ENCODE results near the gene KCNK17. TPM values are rescaled to one million over a fixed set of nuclear protein-coding genes. Genes with fewer than 3 reads are reported as not detected.

Gene KCNK17
- total RNA-seq, 1 donor from 2014 or later = not detected

DNA sequence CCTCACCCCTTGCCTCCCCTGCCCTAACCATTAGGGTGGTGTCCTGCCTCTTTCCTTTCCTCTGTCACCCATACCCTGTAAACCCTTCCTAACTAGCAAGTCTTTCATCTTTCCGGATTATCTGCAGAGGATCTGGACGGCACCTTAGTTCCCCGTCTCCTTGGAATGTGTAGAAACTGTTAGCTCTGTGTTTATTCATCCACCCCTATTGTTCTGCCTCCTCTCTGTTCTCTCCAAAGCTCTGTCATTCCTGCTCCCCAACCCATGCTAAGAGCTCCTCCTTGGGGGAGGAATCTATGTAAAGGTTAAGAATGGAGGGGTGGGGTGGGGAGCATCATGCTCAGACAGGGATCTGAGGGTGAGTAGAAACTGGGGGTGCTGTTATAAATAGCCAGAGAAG, 45.5 kb downstream of the KCNK17 start:
- DNase-seq (ENCODE audit: low read depth in 2 of 2) = no peak

DNA sequence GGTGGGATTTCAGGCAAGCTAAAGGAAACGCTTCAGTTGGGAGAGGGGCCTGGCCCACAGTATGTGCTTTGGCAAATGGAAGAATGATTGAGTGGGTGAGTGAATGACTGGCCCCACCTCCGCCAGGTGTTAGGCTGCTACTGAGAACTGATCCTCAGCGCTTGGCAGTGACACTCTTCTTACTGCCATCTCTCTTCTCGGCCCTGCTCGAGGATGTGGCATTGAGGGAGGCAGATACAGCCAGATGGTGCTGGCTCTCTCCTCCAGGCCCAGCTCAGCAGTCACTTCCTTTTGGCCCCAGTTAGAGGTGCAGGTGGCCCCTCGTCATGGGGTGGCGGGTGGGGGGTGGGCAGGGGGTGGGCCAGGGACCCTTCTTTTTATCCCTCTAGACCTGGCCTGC, 46.0 kb downstream of the KCNK17 start:
- no peak for DNase-seq (ENCODE audit: low read depth in 2 of 2)

DNA sequence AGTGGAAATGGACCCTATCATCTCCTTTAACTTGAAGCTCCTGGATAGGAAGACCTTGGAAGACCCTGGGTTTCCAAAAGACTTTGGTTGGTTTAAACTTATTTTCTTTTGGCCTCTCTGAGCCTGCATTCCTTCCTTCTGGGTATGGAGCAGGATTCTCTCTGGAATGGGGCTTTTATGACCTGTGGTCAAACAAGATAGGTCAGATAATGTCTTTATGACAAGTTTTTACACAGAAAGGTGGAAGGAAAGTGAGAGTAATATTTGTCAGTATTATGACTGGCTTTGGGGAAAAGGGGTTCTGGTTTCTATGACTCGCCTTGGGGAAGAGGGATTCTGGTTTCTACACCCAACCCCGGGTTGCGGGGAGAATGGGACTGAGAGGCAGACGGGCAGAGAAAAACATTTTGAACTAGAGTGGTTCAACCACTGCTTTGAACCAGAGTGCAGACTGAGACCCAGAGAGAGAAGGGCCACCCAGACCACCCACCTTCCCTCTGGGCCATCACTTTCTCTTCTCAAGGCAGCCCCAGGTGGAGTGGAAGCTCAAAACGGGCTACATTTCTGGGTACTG, 47.4 kb downstream of the KCNK17 start:
- no peak for DNase-seq (ENCODE audit: low read depth in 2 of 2)

DNA sequence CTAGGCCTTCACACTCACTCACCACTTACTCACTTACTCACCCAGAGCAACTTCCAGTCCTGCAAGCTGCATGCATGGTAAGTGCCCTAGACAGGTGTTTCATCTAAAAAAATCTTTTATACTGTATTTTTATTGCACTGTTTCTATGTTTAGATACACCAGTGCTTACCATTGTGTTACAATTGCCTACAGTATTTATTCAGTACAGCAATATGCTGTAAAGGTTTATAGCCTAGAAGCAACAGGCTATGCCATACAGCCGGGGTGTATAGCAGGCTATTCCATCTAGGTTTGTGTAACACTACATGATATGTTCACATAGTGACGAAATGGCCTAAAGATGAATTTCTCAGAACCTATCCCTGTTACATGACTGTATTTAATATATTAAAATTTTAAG, 47.8 kb downstream of the KCNK17 start:
- DNase-seq (ENCODE audit: low read depth in 2 of 2) = no peak

DNA sequence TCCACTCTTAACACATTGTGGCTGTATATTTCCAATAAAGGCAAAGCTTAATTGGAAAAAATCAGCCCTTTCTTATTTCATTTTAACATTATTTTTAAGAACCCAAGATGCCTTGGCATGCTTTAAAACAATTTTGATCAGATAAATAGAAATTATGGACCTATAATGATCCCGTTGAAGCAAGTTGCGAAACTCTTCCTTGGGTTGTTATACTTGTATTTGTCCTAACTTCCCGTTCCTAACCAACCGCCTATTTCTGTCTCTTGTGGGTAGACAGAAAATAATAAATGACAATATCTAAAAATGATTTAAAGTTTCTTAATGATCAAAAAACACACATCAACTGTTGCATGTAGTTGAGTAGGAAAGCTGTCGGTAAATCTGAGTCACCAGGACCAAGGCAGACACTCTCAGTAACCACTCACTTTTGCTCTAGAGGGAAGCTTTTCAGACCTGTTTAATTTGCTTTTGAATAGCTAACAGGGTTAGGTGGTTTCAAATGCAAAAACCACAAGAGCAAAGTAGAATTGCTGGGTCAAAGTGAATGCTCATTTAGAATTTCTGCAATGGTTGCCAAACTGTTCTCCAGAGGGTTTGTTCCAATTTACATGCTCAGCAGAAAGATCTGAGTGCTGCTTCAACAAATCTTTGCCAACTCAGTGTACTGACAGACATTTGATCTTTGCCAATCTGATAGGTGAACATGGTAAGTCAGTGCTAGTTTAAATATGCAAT, 50.7 kb downstream of the KCNK17 start:
- no peak for DNase-seq (ENCODE audit: low read depth in 2 of 2)

DNA sequence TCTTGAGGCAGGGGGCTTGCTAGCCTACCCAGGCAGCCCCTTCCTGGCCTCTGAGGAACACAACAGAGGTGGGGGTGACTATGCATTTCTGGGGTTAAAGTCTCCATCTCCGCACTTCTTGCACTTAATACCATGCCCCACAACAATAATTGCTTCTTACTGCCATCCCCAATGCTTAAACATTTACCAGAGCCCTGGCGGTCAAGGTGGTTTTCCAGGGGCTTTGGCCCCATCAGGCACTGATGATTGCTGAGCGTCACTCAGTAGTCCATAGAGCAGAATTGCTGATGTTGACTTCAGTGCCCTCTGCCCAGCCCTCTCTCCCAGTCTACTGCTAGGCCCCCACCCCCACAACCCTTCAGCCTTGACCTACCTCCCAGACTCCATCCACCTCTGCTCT, 52.5 kb downstream of the KCNK17 start:
- no peak for DNase-seq (ENCODE audit: low read depth in 2 of 2)

DNA sequence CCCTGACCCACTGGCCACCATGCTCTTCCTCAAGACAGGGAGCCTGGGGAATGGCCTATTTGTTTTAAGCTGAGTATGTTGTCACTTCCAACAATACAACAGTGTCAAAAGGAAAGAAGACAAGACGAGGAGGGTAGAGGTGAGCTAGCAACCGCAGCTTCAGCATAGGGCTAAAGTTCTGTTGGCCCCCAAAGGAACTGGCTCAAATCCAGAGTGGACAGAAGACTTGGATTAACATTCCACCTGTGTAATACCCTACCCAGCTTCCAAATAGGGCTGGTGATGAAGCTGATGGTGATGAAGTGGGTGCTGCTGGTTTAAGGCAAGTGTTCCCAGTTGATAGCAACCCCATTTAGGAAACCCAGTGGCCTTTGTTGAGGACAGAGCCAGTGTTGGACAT, 53.3 kb downstream of the KCNK17 start:
- no peak for DNase-seq (ENCODE audit: low read depth in 2 of 2)

DNA sequence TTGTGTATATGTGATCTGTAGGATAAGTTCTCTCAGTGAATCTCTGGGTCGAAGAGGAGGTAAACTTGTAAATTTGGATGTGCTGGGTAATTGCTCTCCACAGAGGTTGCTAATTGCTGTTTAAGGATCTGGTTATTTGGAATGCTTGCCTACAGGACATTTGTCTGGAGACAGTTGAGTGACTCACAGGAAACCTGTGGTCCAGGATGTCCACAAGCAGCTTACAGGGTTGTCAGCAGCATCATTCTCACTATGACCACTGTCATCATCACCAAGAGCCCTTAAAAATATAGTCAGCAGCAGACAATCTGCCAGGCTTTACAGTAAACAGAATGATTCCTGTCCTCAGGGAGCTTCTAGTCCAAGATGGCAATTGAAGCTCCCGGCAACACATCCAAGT, 53.8 kb downstream of the KCNK17 start:
- DNase-seq (ENCODE audit: low read depth in 2 of 2) = no peak

DNA sequence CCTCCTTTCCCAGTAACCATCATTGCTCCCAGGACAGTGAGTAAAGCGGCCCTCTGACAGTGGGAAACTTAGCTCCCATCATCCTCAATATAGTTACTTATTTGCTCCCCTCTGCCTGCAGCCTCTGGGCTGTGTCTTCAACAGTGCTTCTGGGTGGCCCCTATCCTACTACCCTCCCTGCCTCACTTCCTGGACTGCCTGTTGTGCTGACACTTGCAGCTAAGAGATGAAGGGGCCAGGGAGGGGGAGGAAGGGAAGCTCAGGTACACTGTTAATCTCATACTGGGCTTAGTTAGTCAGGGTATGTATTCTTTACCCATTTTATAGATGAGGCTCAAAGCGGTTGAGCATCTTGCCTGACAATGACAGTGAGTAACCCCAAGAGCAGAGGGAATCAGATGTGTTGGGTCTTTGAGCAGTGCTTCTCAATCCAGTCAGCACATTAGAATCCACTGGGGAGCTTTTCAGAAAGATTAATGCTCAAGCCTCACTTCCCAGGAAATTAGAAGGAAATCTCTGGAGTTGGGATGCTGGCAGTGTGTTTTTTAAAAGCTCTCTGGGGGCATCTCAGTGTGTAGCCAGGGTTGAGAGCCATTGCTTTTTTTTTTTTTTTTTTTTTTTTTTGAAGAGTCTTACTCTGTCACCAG, 57.8 kb downstream of the KCNK17 start:
- DNase-seq (ENCODE audit: low read depth in 2 of 2) = no peak

DNA sequence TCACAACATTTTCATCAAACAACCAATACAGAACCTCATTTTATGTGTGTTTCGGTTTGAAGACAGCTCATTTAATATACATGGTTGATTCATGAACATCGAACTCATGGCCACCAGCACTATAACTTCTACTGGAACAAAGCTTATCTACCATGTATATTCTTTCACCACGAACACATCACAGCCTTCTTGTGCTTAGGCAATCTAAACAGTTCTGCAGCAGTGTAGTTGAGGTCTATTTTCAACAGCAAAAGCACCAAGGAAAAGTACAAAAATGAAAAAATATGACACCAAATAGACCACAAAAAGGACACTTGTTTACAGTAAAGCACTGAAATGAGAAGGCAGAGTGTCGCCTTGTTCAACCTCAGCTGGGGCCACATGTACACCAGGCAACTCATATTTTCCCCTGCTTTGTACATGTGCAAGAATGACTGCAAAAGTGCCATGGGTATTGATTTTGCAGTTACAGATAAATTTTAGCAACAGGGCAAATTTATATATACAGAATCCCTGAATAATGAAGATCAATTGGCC, 59.2 kb downstream of the KCNK17 start:
- DNase-seq (ENCODE audit: low read depth in 2 of 2) = no peak

DNA sequence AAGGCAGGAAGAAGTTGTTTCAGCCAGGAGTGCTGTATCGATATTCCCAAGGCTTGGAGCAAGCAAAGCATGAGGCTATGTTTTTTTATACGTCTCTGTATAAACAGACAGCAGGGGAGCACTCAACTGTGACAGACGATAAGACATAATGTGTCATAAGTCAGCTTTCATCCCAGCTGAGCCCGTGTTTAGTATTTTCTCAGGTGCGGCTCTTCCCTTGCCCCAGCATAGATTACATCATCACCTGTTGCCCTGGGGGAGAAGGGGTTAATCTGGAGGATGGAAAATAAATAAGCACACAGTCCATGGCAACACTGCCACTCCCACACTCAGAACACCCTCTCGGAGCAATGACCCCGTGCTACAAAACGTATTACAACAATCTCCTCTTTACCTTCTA, 62.8 kb downstream of the KCNK17 start:
- no peak for DNase-seq (ENCODE audit: low read depth in 2 of 2)

DNA sequence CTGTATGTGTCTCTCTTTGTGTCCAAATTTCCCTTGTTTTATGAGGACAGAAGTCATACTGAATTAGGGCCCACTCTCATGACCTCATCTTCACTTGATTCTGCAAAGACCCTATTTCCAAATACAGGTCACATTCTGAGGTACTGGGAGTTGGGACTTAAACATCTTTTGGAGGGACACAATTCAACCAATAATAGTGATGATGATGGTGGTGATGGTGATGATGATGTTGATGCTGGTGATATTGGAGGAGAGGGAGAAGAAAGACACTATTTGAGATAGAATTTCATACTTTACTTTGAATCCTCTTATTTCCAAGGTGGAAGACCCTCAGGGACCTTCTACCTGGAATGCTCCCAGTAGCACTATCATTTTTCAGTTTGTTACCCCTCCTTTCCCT, 63.7 kb downstream of the KCNK17 start:
- DNase-seq (ENCODE audit: low read depth in 2 of 2) = no peak

DNA sequence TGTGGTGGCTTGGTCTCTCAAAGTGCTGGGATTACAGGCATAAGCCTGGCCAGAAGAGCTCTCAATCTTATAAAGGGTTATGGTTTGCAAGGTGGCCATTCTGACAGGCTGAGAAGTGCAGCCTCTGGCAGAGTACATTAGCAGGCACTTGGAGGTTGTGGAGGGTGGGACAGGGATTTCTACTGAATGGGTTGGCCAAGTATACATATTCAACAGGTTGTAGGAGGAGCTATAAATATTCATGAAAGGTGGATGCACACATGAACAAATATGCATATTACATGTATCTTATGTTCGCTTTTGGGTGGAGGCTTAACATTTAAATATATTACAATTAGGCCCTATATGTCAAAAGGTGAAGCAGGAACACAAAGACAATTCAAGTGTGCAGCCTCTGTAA, 64.9 kb downstream of the KCNK17 start:
- no peak for DNase-seq (ENCODE audit: low read depth in 2 of 2)

Other genes starting within 250 kb of the KCNK17 start
- 6.8 and 8.9 TPM in 2 replicates for gene SAYSD1, start 199.2 kb downstream of the KCNK17 start, total RNA-seq
- gene KCNK5, start 84.9 kb downstream of the KCNK17 start, total RNA-seq = under 0.01 TPM in 1 of 2 replicates, not detected in the other
- not detected in 2 replicates for gene KCNK16, start 8.3 kb upstream of the KCNK17 start, total RNA-seq

All from lung microvascular endothelial cell (primary cell).